SK-N-SH (cell line): Measurements from ENCODE around the gene TYROBP. TPM values are rescaled to one million over a fixed set of nuclear protein-coding genes. Genes with fewer than 3 reads are reported as not detected.

ENCODE experiments used
- CTCF ChIA-PET: fragments of 300-600, 350-600 bp; formaldehyde crosslinking; extraction: SDS; loops from one replicate; lab custom pipeline; 2021; lab: Yijun Ruan, JAX
- POLR2A ChIA-PET: fragments of 350-600 bp; sonication (Branson Sonifier 250); formaldehyde crosslinking; extraction: SDS; loops from one replicate; lab custom pipeline; 2020; ENCODE audit warnings: antibody characterized with exemption, inconsistent platforms; lab: Yijun Ruan, JAX
- DNase-seq: peaks from one replicate; pipeline ENCODE4 v3.0.0; 2012
- H2AFZ ChIP-seq: fragments of 200-600 bp; sonication (generic); 2 replicates; pipeline ENCODE4 v1.8.1; 2016; ENCODE audit warnings: antibody characterized with exemption, mild to moderate bottlenecking, low read depth
- H3F3A ChIP-seq: fragments of 200-600 bp; sonication (generic); replicated peaks from 2 replicates; pipeline ENCODE3; 2016; ENCODE audit warnings: antibody characterized with exemption, mild to moderate bottlenecking; ENCODE audit not compliant: insufficient read depth
- H3K27ac ChIP-seq, 2 experiments: fragments of 200-500 bp in 1 of 2; fragments of 200-600 bp in 1 of 2; sonication (Bioruptor generic) in 1 of 2; sonication (generic), shearing (Covaris generic) in 1 of 2; 2 replicates each; pipeline versions ENCODE4 v1.5.1 to v1.6.1; 2014 to 2016; ENCODE audit warnings: low read depth in 2 of 2, inconsistent platforms in 1 of 2, low read length in 1 of 2, mild to moderate bottlenecking in 1 of 2, mixed read lengths in 1 of 2
- H3K27me3 ChIP-seq: fragments of 200-600 bp; sonication (generic), shearing (Covaris generic); 2 replicates; pipeline ENCODE4 v1.6.1; 2016; ENCODE audit warnings: mixed run types; ENCODE audit not compliant: insufficient read depth
- H3K36me3 ChIP-seq, 2 experiments: fragments of 200-500 bp in 1 of 2; fragments of 200-600 bp in 1 of 2; sonication (Bioruptor generic) in 1 of 2; sonication (generic) in 1 of 2; replicated peaks in 1 of 2; 2 replicates each; pipeline versions ENCODE3 to v1.5.1; 2014 to 2016; ENCODE audit warnings: low read length in 1 of 2, mild to moderate bottlenecking in 1 of 2; ENCODE audit not compliant: insufficient read depth in 2 of 2, control insufficient read depth in 1 of 2
- H3K4me1 ChIP-seq, 2 experiments: fragments of 200-500 bp in 1 of 2; fragments of 200-600 bp in 1 of 2; sonication (Bioruptor generic) in 1 of 2; sonication (generic), shearing (Covaris generic) in 1 of 2; 2 replicates each; pipeline versions ENCODE4 v1.5.1 to v1.6.1; 2014 to 2016; ENCODE audit warnings: low read depth in 1 of 2, low read length in 1 of 2, mixed run types in 1 of 2; ENCODE audit not compliant: insufficient read depth in 2 of 2, control insufficient read depth in 1 of 2
- H3K4me2 ChIP-seq: fragments of 200-600 bp; sonication (generic), shearing (Covaris generic); 2 replicates; pipeline ENCODE4 v1.6.1; 2017; ENCODE audit warnings: mixed run types
- H3K4me3 ChIP-seq, 2 experiments: fragments of 200-500 bp in 1 of 2; fragments of 200-600 bp in 1 of 2; sonication (Bioruptor generic) in 1 of 2; sonication (generic), shearing (Covaris generic) in 1 of 2; 2 replicates each; pipeline versions ENCODE4 v1.5.1 to v1.8.1; 2014 to 2016; ENCODE audit warnings: low read depth in 2 of 2, inconsistent platforms in 1 of 2, low read length in 1 of 2, mild to moderate bottlenecking in 1 of 2, mixed read lengths in 1 of 2, moderate library complexity in 1 of 2
- H3K79me2 ChIP-seq: fragments of 200-600 bp; sonication (generic); 2 replicates; pipeline ENCODE4 v1.8.1; 2017; ENCODE audit warnings: mild to moderate bottlenecking; ENCODE audit not compliant: insufficient read depth
- H3K9ac ChIP-seq: fragments of 200-600 bp; sonication (generic); 2 replicates; pipeline ENCODE4 v1.6.1; 2017; ENCODE audit warnings: mixed run types
- H3K9me2 ChIP-seq: fragments of 200-600 bp; sonication (generic); 2 replicates; pipeline ENCODE4 v1.6.1; 2017; ENCODE audit warnings: mixed run types
- H3K9me3 ChIP-seq: fragments of 200-600 bp; sonication (generic); 2 replicates; pipeline ENCODE4 v1.6.1; 2017; ENCODE audit warnings: mixed run types, mild to moderate bottlenecking, moderate library complexity
- H4K20me1 ChIP-seq: fragments of 200-600 bp; sonication (generic); 2 replicates; pipeline ENCODE4 v1.6.1; 2017; ENCODE audit warnings: mild to moderate bottlenecking, mixed run types; ENCODE audit not compliant: insufficient read depth
- CHD2 ChIP-seq: fragments of 150-350 bp; IDR thresholded peaks from 2 replicates; pipeline ENCODE4 v1.6.1; 2018; ENCODE audit warnings: low read length; ENCODE audit not compliant: partially characterized antibody
- ELF1 ChIP-seq: IDR thresholded peaks from 2 replicates; pipeline ENCODE4 v1.4.0; 2012
- EZH2phosphoT487 ChIP-seq: fragments of 200-600 bp; sonication (generic); IDR thresholded peaks from 2 replicates; pipeline ENCODE4 v1.6.1; 2017; ENCODE audit warnings: low read depth, mixed run types, mild to moderate bottlenecking, antibody characterized with exemption, moderate library complexity, borderline replicate concordance
- FOXM1 ChIP-seq: IDR thresholded peaks from 2 replicates; pipeline ENCODE4 v1.4.0; 2012; ENCODE audit warnings: low read depth, mild to moderate bottlenecking
- GABPA ChIP-seq: IDR thresholded peaks from 2 replicates; pipeline ENCODE4 v1.4.0; 2012; ENCODE audit warnings: low read depth, mild to moderate bottlenecking
- GATA2 ChIP-seq: sonication (generic); formaldehyde crosslinking; IDR thresholded peaks from 2 replicates; pipeline ENCODE4 v1.5.0; 2020; ENCODE audit warnings: mild to moderate bottlenecking, missing genetic modification reagents
- IRF3 ChIP-seq: fragments of 150-350 bp; IDR thresholded peaks from 2 replicates; pipeline ENCODE4 v1.6.1; 2016; ENCODE audit warnings: mild to moderate bottlenecking, low read depth, low read length
- MEF2A ChIP-seq: IDR thresholded peaks from 2 replicates; pipeline ENCODE4 v1.4.0; 2012; ENCODE audit warnings: low read depth, borderline replicate concordance
- MXI1 ChIP-seq: IDR thresholded peaks from 2 replicates; pipeline ENCODE4 v1.6.1; 2012; ENCODE audit warnings: mild to moderate bottlenecking, low read depth, low read length, improper control_type of control experiment
- PBX3 ChIP-seq: IDR thresholded peaks from 2 replicates; pipeline ENCODE4; 2012
- RAD21 ChIP-seq: IDR thresholded peaks from 2 replicates; pipeline ENCODE4 v1.6.1; 2012; ENCODE audit warnings: mild to moderate bottlenecking, low read length
- SMC3 ChIP-seq: IDR thresholded peaks from 2 replicates; pipeline ENCODE4 v1.6.1; 2012; ENCODE audit warnings: low read depth, low read length, improper control_type of control experiment
- TAF1 ChIP-seq: IDR thresholded peaks from 2 replicates; pipeline ENCODE4 v1.6.1; 2012; ENCODE audit warnings: low read depth, mild to moderate bottlenecking, low read length, moderate library complexity, borderline replicate concordance
- TEAD4 ChIP-seq: IDR thresholded peaks from 2 replicates; pipeline ENCODE4 v1.4.0; 2012; ENCODE audit warnings: mild to moderate bottlenecking, borderline replicate concordance; ENCODE audit not compliant: insufficient read depth
- USF1 ChIP-seq: IDR thresholded peaks from 2 replicates; pipeline ENCODE4 v1.4.0; 2012; ENCODE audit warnings: low read depth, borderline replicate concordance
- USF2 ChIP-seq: fragments of 150-350 bp; IDR thresholded peaks from 2 replicates; pipeline ENCODE4 v1.6.1; 2017; ENCODE audit warnings: antibody characterized with exemption, low read length, low read depth, borderline replicate concordance
- ZBTB33 ChIP-seq: IDR thresholded peaks from 2 replicates; pipeline ENCODE4 v1.4.0; 2012; ENCODE audit warnings: low read depth, borderline replicate concordance
- WGBS: methylation state at CpG from one replicate; pipeline ENCODE4 v1.1.6; 2017; ENCODE audit warnings: low lambda C conversion rate; 5-methylcytosine and 5-hydroxymethylcytosine counted together
- polyA plus RNA-seq, 3 experiments: library from polyadenylated mRNA; depleted of rRNA; stranded (reverse); fragments of >200 nt; gene quantifications; 2 replicates each; pipeline ENCODE4 v1.2.3, GENCODE V29; 2012

TYROBP gene
- polyA plus RNA-seq, 1 of the 3 experiments (the other 2 are of a cell fraction) = not detected

- Histone ChIP-seq H3K4me3 (peak overlapping the region in 1 of 2 experiments; percentile 100; a peak in 1 of 4 replicates), H3K9me2 (no peaks in the 10 kb centered on the region), H3K9me3 (no peaks in the 10 kb centered on the region), H3K9ac (no peak overlapping the region), H3K4me2 (peak overlapping the region; percentile 100), H2AFZ (no peak overlapping the region), H4K20me1 (no peaks in the 10 kb centered on the region), H3K27ac (no peak overlapping the region), H3K36me3 (peaks cover 0 to 5% of the 10 kb centered on the region in 2 experiments)
- DNase-seq = peak; percentile 18
- CTCF ChIA-PET = interaction anchor here (1.0 to 3.0 kb wide), 4 partner anchors 8 to 35 kb away, joined by 3 to 11 read pairs (median 4); no protein-coding TSS in a partner anchor
- no peak for TF ChIP-seq MEF2A
- TF ChIP-seq ELF1 = no peak
- TF ChIP-seq FOXM1 = no peak
- no peak for TF ChIP-seq GATA2 (CRISPR knock-in tag)
- no peak for TF ChIP-seq PBX3
- TF ChIP-seq GABPA = no peak
- no peak for TF ChIP-seq TEAD4
- TF ChIP-seq, all 33 proteins: peak for 0
- Histone ChIP-seq H3F3A (peaks cover 10% of the 10 kb centered on the region), H3K4me1 (peaks cover 8 to 22% of the 10 kb centered on the region in 2 experiments; a peak in 3 of 4 replicates), H3K27me3 (no peaks in the 10 kb centered on the region), H3K79me2 (peaks cover 11% of the 10 kb centered on the region; the same call in 1 of the 2 replicates)
- POLR2A ChIA-PET = interaction anchor here (0.6 kb wide), 1 partner anchor 113 kb away, joined by 3 read pairs; no protein-coding TSS in a partner anchor
- WGBS = 95% methylated on average over 11 of the region's 13 CpGs
Measured at GRCh38 chr19:35897706-35898451, 10.2 kb downstream of the TYROBP start.

- Histone ChIP-seq H3K9me3 (no peaks in the 10 kb centered on the region), H3K27me3 (no peaks in the 10 kb centered on the region), H3F3A (peaks cover 9% of the 10 kb centered on the region), H3K79me2 (peaks cover 11% of the 10 kb centered on the region; the same call in 1 of the 2 replicates), H3K4me3 (no peak overlapping the region), H4K20me1 (no peaks in the 10 kb centered on the region), H3K4me2 (no peak overlapping the region), H3K27ac (no peak overlapping the region), H3K4me1 (peaks cover 5 to 13% of the 10 kb centered on the region in 2 experiments; a peak in 3 of 4 replicates), H3K9ac (no peak overlapping the region), H3K36me3 (peaks cover 0 to 10% of the 10 kb centered on the region in 2 experiments), H3K9me2 (no peaks in the 10 kb centered on the region), H2AFZ (no peak overlapping the region)
- CTCF ChIA-PET = interaction anchor here (3.0 kb wide), 1 partner anchor 36 kb away, joined by 11 read pairs; no protein-coding TSS in a partner anchor
- WGBS = 95% methylated on average over 9 of the region's 13 CpGs
- DNase-seq = no peak
- POLR2A ChIA-PET = interaction anchor here (1.2 kb wide), 1 partner anchor 218 kb away, joined by 3 read pairs; the partner anchor contains the start of genes POLR2I and TBCB
- TF ChIP-seq USF1 (no peak), IRF3 (no peak), MXI1 (no peak), RAD21 (no peak), ZBTB33 (no peak), FOXM1 (no peak), TAF1 (no peak), USF2 (no peak), CHD2 (no peak), TEAD4 (no peak), GABPA (no peak), PBX3 (no peak), EZH2phosphoT487 (no peak), MEF2A (no peak), SMC3 (no peak)
Measured at GRCh38 chr19:35896643-35897040, 11.5 kb downstream of the TYROBP start.
